Neural cell (in vitro differentiated cells): ENCODE measurements around the gene RCN1. TPM values are rescaled to one million over a fixed set of nuclear protein-coding genes. Genes with fewer than 3 reads are reported as not detected.

ENCODE experiments used
- H2AFZ ChIP-seq: fragments of 200-600, 300-800 bp; sonication (generic), shearing (Covaris generic); 2 replicates; pipeline ENCODE4 v1.6.0; 2014; ENCODE audit warnings: low read depth, mild to moderate bottlenecking, antibody characterized with exemption, low read length, moderate library complexity
- H3F3A ChIP-seq: fragments of 200-600 bp; shearing (Covaris generic); 2 replicates; pipeline ENCODE4 v1.6.1; 2016; ENCODE audit warnings: mild to moderate bottlenecking, moderate library complexity, mixed read lengths, antibody characterized with exemption, low read length; ENCODE audit not compliant: insufficient read depth, poor library complexity, severe bottlenecking
- H3K27ac ChIP-seq: fragments of 200-600, 300-800 bp; sonication (generic), shearing (Covaris generic); 2 replicates; pipeline ENCODE4 v1.5.1; 2014; ENCODE audit warnings: mild to moderate bottlenecking, low read length, moderate library complexity
- H3K27me3 ChIP-seq: fragments of 300-800, 200-600 bp; sonication (generic), shearing (Covaris generic); 2 replicates; pipeline ENCODE4 v1.6.0; 2014; ENCODE audit warnings: mild to moderate bottlenecking, low read depth, low read length, moderate library complexity; ENCODE audit not compliant: insufficient read depth
- H3K36me3 ChIP-seq: fragments of 300-800, 200-600 bp; sonication (generic), shearing (Covaris generic); 2 replicates; pipeline ENCODE4 v1.5.1; 2014; ENCODE audit warnings: mild to moderate bottlenecking, antibody characterized with exemption, low read length, moderate library complexity; ENCODE audit not compliant: insufficient read depth
- H3K4me2 ChIP-seq: fragments of 300-800, 200-600 bp; sonication (generic), shearing (Covaris generic); 2 replicates; pipeline ENCODE4 v1.6.0; 2014; ENCODE audit warnings: mild to moderate bottlenecking, low read length
- H3K4me3 ChIP-seq: fragments of 300-800, 200-600 bp; sonication (generic), shearing (Covaris generic); 2 replicates; pipeline ENCODE4 v1.5.1; 2014; ENCODE audit warnings: mild to moderate bottlenecking, low read length, moderate library complexity
- H3K79me2 ChIP-seq: fragments of 200-600 bp; shearing (Covaris generic); replicated peaks from 2 replicates; pipeline ENCODE4 v1.6.0; 2014; ENCODE audit warnings: mild to moderate bottlenecking, low read length, moderate library complexity; ENCODE audit not compliant: insufficient read depth
- H3K9ac ChIP-seq: fragments of 300-800, 200-600 bp; sonication (generic), shearing (Covaris generic); 2 replicates; pipeline ENCODE4 v1.6.1; 2016; ENCODE audit warnings: mild to moderate bottlenecking, low read length, mixed read lengths
- H3K9me2 ChIP-seq: fragments of 200-600 bp; shearing (Covaris generic); 2 replicates; pipeline ENCODE4 v1.6.1; 2016; ENCODE audit warnings: mild to moderate bottlenecking, low read length, mixed read lengths; ENCODE audit not compliant: insufficient read depth
- H3K9me3 ChIP-seq: fragments of 200-600, 300-800 bp; sonication (generic), shearing (Covaris generic); 2 replicates; pipeline ENCODE4 v1.6.1; 2016; ENCODE audit warnings: mild to moderate bottlenecking, mixed run types, low read length, moderate library complexity, mixed read lengths
- H4K20me1 ChIP-seq: fragments of 200-600 bp; shearing (Covaris generic); 2 replicates; pipeline ENCODE4 v1.6.1; 2016; ENCODE audit warnings: mild to moderate bottlenecking, mixed run types; ENCODE audit not compliant: insufficient read depth
- CTCF ChIP-seq: fragments of 450-650 bp; IDR thresholded peaks from 2 replicates; pipeline ENCODE4 v1.5.1; 2014; ENCODE audit warnings: antibody characterized with exemption, mild to moderate bottlenecking, moderate library complexity; ENCODE audit not compliant: poor library complexity, severe bottlenecking
- EZH2 ChIP-seq: fragments of 200-600, 300-800 bp; shearing (Covaris generic), sonication (generic); IDR thresholded peaks from 2 replicates; pipeline ENCODE4 v1.6.1; 2014; ENCODE audit warnings: antibody characterized with exemption, low read length, borderline replicate concordance, mild to moderate bottlenecking; ENCODE audit not compliant: insufficient read depth, poor library complexity, severe bottlenecking
- MXI1 ChIP-seq: fragments of 450-650 bp; conservative IDR thresholded peaks from 2 replicates; pipeline ENCODE4 v1.6.1; 2014; ENCODE audit warnings: antibody characterized with exemption, mild to moderate bottlenecking; ENCODE audit not compliant: poor library complexity, severe bottlenecking
- POLR2AphosphoS5 ChIP-seq: IDR thresholded peaks from 2 replicates; pipeline ENCODE4 v1.6.1; 2012
- RAD21 ChIP-seq: fragments of 450-650 bp; conservative IDR thresholded peaks from 2 replicates; pipeline ENCODE4 v1.6.1; 2014; ENCODE audit warnings: antibody characterized with exemption, mild to moderate bottlenecking, moderate library complexity
- REST ChIP-seq: IDR thresholded peaks from 2 replicates; pipeline ENCODE4 v1.6.1; 2012; ENCODE audit warnings: borderline replicate concordance
- SMC3 ChIP-seq: fragments of 450-650 bp; conservative IDR thresholded peaks from 2 replicates; pipeline ENCODE4 v1.6.1; 2014; ENCODE audit warnings: antibody characterized with exemption, mild to moderate bottlenecking, moderate library complexity; ENCODE audit not compliant: poor library complexity
- TAF1 ChIP-seq: IDR thresholded peaks from 2 replicates; pipeline ENCODE4 v1.6.1; 2012; ENCODE audit warnings: low read depth
- polyA plus RNA-seq: library from polyadenylated mRNA; depleted of rRNA; stranded (reverse); fragments of >200 nt; gene quantifications from 2 replicates; pipeline ENCODE4 v1.2.3, GENCODE V29; 2014

Gene RCN1
- polyA plus RNA-seq, 1 donor from 2014 or later: 66.7 TPM

GRCh38 chr11:32113920-32114203 lies 23.0 kb downstream of the RCN1 start:
- Histone ChIP-seq H3K4me2 (no peak overlapping the region), H3F3A (no peaks in the 10 kb centered on the region), H4K20me1 (no peaks in the 10 kb centered on the region), H2AFZ (no peak overlapping the region), H3K27me3 (no peaks in the 10 kb centered on the region), H3K9ac (no peak overlapping the region), H3K9me3 (no peaks in the 10 kb centered on the region), H3K36me3 (no peaks in the 10 kb centered on the region), H3K79me2 (no peaks in the 10 kb centered on the region), H3K4me3 (no peak overlapping the region), H3K9me2 (no peaks in the 10 kb centered on the region), H3K27ac (no peak overlapping the region)
- TF ChIP-seq MXI1: no peak
- no peak for TF ChIP-seq REST
- TF ChIP-seq SMC3: no peak
- TF ChIP-seq RAD21: no peak

GRCh38 chr11:32115446-32115845 lies 24.6 kb downstream of the RCN1 start:
- Histone ChIP-seq H3K4me3 (no peak overlapping the region), H2AFZ (no peak overlapping the region), H3K27me3 (no peaks in the 10 kb centered on the region), H3K4me2 (no peak overlapping the region), H3K79me2 (no peaks in the 10 kb centered on the region), H3F3A (no peaks in the 10 kb centered on the region), H3K9ac (no peak overlapping the region), H3K36me3 (no peaks in the 10 kb centered on the region), H4K20me1 (no peaks in the 10 kb centered on the region), H3K27ac (no peak overlapping the region), H3K9me2 (no peaks in the 10 kb centered on the region), H3K9me3 (no peaks in the 10 kb centered on the region)
- TF ChIP-seq MXI1 (no peak), SMC3 (no peak), RAD21 (no peak)

- Histone ChIP-seq H4K20me1 (no peaks in the 10 kb centered on the region), H3K27ac (no peak overlapping the region), H3K4me2 (no peak overlapping the region), H3K79me2 (no peaks in the 10 kb centered on the region), H3K9me3 (no peaks in the 10 kb centered on the region), H3K36me3 (no peaks in the 10 kb centered on the region), H3K9me2 (no peaks in the 10 kb centered on the region), H3K27me3 (no peaks in the 10 kb centered on the region), H2AFZ (no peak overlapping the region), H3F3A (no peaks in the 10 kb centered on the region), H3K9ac (no peak overlapping the region), H3K4me3 (no peak overlapping the region)
- TF ChIP-seq CTCF (no peak), TAF1 (no peak), MXI1 (no peak), POLR2AphosphoS5 (no peak), RAD21 (no peak), EZH2 (no peak)
Observed at GRCh38 chr11:32116668-32117067, 25.8 kb downstream of the RCN1 start.
